Measurements from ENCODE around the gene MBD3L4.
"Not testable (repeated sequence)": the region's sequence is repeated elsewhere in the genome, so short reads cannot be mapped to it uniquely, and the experiment has no call there.

The MBD3L4 gene

GRCh38 chr19:7041563-7041962 is 1.6 kb upstream of the MBD3L4 start:
- DNase-seq = not testable (repeated sequence)

DNA sequence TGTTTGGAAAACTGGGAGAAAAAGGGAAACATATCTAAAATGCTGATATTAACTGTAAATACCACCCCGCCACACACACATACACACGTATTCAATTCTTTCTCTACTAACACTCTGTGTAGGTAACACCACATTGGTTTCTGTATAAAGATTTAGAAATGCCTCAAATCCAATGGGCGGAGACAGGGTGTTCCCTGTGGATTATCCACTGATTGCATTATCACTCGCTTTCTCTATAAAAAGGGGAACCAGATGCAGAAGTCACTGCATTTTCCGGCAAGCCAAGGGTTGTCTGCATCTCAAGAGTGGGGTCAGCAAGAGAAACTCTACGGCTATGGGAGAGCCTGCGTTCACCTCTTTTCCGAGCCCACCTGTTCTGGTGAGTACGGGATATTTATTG is 9.7 kb downstream of the MBD3L4 start, which contains the start of gene MBD3L5:
Gene MBD3L5, plus strand, starts transcription at position 301 of the 400 bp plus-strand sequence. Its CDS starts 34 bp downstream, at position 335.
- DNase-seq = not testable (repeated sequence)

- DNase-seq = not testable (repeated sequence)
Measured at GRCh38 chr19:7028790-7029189, 11.2 kb downstream of the MBD3L4 start.

DNA sequence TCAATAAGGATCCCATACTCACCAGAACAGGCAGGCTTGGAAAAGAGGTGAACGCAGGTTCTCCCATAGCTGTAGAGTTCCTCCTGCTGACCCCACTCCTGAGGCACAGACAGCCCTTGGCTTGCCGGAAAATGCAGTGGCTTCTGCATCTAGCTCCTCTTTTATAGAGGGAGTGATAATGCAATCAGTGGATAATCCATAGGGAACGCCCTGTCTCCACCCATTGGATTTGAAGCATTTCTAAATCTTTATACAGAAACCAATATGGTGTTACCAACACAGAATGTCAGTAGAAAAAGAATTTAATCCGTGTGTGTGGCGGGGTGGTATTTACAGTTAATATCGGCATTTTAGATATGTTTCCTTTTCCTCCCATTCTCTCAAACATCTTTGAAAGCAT is 18.6 kb downstream of the MBD3L4 start, which contains the start of gene MBD3L2B:
Gene MBD3L2B, minus strand, starts transcription at position 101 of the 400 bp plus-strand sequence. Its CDS starts 34 bp downstream, at position 67.
- not testable (repeated sequence) for DNase-seq

DNA sequence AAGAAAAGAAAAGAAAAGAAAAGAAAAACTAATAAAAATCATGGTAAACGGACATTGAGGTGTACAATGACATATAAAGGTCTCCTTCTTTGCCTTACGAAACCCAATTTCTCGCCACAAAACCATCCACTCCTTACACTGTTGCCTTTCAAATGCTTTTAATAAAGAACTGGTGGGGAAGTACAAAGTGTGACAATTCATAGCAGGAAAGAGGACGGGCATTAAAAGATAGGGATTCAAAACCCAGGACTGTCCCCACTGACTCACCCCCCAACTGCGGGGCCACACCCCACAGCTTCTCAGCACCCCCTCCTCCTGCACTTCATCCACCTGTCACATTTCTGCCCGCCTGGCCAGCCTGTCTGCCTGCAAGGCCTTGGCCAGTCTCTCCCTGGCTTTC is 21.2 kb downstream of the MBD3L4 start:
- no peak for DNase-seq

DNA sequence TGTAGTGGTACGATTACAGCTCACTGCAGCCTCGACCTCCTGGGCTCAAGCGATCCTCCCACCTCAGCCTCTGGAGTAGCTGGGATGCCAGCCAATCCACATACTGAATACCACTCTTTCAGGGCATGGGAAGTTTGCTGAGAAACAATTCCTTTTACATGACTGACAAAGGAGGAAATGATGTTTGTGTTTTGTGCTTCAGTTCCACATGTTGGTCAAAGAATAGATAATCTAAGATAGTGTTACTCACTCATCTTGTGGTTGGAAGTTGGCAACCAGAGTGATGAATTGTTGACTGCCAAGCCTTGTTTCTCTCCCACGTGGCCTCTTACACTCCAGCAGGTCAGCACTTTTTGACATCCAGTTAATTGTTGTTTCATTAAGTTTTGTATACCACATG is 26.3 kb downstream of the MBD3L4 start:
- DNase-seq = no peak

DNA sequence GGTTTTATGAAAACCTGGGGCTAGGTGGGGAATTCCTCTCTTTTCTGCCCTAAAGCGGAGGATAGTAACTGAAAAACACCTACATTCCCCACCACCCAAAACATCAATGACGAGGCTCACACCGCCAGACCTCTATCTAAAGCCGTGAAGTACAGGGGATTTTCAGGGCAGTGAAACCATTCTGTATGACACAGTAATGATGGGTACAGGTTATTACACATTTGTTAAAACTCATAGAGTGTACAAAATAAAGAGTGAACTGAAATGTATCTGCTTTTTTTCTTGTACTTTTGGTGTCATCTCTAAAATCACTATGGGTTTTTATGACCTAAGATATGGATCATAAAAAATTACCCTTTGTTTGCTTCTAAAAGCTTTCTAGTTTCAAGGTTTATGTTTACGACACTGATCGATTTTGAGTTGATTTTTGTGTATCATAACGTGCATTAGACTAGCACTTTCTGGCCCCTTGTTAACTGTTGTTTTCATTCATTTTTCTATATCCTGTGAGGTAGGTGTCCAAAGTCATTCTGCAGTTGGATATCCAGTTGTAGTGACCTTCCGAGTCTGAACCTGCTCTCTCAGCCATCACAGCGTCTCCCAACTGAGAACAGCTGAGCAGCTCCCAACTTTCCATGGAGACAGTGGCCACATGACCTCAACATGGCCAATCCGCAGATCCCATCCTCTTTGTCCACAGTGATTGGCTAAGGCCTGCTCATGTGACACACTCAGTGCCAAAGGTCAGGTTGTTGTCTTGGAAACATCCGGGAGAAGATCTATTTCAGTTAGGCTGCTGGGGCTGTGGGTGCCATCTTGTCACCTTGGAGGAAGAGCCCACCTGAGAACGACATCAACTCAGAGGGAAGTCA is 29.0 kb downstream of the MBD3L4 start:
- DNase-seq = no peak

DNA sequence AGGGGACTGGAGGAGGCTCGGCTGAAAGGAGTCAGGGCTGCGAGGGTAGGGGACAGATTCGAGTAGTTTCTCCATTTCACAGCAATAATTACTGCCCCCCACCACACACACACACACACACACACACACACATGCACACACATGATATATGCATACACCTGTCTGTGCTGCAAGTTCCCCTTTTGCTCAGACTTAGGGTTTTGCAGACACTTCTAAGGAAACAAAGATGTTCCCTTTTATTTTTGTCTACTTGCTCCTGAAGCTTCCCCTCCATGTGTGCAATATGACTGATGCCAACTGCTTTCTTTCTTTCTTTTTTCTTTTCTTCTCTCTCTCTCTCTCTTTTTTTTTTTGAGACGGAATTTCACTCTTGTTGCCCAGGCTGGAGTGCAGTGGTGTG is 32.1 kb downstream of the MBD3L4 start:
- no peak for DNase-seq

DNA sequence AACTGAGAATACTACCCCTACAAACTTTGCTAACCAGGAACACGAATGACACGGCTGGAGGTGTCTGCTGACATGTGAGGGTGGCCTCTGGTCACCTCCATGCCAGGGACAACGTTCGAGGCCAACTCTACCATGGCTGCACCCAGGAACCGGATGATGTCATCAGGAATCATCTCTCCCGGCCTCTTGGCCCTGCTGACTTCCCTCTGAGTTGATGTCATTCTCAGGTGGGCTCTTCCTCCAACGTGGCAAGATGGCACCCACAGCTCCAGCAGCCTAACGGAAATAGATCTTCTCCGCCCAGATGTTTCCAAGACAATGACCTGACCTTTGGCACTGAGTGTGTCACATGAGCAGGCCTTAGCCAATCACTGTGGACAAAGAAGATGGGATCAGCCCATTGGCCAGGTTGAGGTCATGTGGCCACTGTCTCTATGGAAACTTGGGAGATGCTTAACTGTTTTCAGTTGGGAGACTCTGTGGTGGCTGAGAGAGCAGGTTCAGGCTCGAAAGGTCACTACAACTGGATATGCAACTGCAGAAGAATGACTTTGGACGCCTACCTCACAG is 33.8 kb downstream of the MBD3L4 start:
- no peak for DNase-seq

DNA sequence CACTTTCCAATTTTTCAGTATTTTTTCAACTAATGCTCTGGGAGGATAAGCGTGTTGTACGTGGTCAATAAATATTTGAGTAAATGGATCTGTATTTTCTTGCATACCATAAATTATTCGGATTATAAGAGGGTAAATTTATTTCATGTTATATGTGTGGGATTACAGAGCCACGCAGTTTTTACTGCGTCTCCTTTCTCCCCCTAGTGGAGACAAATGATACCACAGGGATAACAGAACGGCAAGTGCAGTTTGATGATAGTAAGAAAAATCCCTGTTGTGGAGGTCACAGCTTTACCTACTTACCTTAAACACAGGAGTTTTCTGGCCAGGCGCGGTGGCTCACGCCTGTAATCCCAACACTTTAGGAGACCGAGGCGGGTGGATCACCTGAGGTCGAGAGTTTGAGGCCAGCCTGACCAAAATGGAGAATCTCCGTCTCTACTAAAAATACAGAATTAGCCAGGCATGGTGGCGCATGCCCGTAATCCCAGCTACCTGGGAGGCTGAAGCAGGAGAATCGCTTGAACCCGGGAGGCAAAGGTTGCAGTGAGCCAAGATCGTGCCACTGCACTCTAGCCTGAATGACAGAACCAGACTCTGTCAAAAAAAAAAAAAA is 35.6 kb downstream of the MBD3L4 start:
- DNase-seq = no peak

- DNase-seq = no peak
Measured at GRCh38 chr19:7000816-7001215, 39.2 kb downstream of the MBD3L4 start.

DNA sequence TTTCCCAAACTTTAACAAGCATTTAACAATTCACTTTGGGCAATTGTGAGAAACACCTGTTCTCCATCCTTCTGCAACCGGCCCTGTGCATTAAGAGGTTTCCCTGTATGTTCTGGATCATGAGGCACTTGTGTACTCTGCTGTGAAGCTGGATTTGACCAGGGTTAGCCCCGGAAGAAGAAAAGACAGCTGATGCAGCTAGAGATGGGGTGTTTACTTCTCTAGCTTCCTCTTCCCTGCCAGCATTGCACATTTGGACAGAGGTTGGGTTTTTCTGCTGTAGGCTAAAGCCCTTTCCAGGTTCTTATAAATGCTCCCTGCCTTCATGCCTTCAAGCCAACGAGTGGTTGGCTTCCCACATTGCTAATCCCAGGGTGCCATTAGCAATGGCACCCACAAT is 39.6 kb downstream of the MBD3L4 start:
- no peak for DNase-seq

- DNase-seq = no peak
Measured at GRCh38 chr19:6999933-7000332, 40.0 kb downstream of the MBD3L4 start.

DNA sequence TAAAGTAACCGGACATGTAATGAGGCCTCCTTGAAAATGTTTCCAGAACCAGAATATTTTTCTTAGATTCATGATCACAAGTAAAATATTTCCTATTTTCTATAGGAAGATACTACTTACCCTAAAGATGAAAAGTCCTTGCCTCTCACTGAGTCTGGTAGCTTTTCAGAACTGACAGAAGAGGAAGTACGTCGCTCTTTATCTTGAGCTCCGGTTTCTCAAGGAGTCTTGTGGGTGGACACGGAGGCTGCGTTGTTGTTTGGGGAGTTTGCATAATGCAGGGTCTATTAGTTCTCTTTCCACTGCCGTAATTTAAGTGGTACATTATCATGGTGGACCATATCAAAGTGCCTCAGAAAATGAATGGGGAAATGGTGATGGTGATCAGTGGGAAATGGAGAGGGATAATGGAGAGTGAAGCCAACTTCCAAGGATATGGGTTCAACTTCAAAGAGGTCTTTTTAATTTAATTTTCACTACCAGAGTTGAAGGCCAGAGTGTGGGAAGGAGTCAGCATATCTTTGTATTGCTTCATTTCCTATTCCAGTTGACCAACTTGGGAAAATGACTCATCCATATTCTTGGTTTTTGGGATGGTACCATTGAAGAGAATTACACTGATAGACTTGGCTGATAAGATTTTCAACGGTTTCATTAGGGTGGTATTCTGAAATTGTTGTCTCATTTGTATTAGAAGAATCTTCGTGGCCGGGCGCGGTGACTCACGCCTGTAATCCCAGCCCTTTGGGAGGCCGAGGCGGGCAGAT is 42.1 kb downstream of the MBD3L4 start:
- DNase-seq = no peak

GRCh38 chr19:6996810-6997209 is 43.2 kb downstream of the MBD3L4 start:
- no peak for DNase-seq

DNA sequence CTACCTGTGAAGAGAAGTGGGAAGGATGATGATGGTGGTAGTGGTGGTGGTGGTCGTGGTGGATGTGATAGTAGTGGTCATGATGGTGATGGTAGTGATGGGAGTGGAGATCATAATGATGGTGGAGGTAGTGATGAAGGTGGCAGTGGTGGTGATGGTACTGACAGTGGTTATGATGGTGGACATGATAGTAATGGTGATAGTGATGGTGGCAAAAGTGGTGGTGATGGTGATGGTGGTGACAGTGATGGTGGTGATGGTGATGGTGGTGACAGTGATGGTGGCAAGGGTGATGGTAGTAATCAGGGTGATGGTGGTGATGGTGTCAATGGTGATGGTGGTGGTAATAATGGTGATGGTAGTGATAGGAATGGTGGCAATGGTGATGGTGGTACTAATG is 44.9 kb downstream of the MBD3L4 start:
- DNase-seq = no peak

DNA sequence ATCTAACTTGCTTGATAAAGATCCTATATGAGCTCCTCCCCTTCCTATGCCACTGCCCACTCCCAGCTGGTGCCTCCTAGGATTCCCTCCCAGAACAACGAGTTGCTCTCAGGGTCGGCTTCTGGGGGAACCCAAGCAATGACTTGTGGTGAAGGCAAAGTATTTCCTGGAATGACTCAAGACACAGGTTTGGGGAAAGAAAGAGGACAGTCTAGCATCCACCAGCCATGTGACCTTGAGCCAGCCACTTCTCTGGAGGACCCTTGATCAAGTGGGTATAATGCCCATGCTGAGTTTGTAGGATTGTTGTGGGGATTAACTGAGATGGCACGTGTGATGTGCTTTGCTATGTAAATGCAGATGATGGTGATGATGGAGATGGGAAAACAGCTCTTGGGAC is 51.7 kb downstream of the MBD3L4 start:
- DNase-seq = no peak

- DNase-seq = no peak
Measured at GRCh38 chr19:6987850-6988249, 52.1 kb downstream of the MBD3L4 start.
